ENCODE results near the gene TXK.

TXK gene

DNA sequence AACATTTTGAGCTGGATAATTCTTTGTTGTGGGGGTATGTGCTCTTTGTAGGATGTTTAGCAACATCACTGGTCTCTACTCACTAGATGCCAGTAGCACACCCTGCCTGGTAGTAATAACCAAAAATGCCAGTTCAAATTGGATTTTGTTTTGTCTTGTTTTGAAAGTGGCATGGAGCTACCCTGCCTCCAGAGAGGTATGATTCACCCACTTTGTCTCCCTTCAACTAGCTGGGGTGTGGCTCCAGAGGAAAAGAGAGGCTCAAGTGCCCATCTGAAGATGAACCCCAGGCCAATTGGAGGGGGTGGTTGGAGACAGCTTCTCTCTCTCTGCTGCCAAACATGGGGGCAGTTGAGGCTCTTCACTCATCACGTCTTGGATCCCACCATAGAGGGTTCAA lies 83.0 kb downstream of the TXK start:
- no peak for DNase-seq (ENCODE audit: low read depth in 2 of 2)

DNA sequence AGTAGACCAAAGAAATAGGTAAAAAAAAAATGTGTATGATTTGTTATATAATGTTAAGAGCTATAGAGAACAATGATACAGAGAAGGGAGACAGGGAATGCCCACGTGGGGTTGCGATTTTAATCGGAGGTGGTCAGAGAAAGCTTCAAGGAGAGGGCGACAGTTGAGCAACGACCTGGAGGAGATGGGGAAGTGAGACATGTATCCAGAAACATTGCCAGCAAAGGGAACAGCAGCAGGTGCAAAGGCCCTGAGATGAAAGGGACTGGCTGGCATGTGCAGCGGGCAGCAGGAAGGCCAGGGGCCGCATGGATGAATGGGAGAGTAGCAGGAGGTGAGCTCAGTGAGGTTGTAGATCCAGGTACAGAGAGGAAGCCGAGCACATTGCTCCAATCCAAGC lies 84.6 kb downstream of the TXK start:
- DNase-seq (ENCODE audit: low read depth in 2 of 2): no peak

DNA sequence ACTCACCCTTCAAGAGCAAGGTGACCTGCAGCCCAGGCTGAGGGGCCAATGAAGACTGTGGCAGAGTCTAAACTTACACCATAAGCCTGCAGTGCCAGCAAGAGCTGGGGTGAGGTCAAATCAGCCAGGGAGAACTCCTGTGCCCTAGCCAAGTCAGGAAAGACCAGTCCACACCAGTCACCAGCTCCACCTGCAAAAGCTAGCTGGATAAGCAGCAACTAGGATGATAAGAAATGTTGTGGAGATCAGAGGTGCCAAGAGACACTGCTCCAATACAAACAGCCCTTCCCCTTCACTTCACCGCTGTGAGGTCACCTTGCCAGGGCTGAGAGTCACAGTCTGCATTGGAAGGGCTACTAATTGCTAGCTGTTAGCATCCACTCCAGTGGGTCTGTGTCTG lies 86.2 kb downstream of the TXK start:
- DNase-seq (ENCODE audit: low read depth in 2 of 2): no peak

DNA sequence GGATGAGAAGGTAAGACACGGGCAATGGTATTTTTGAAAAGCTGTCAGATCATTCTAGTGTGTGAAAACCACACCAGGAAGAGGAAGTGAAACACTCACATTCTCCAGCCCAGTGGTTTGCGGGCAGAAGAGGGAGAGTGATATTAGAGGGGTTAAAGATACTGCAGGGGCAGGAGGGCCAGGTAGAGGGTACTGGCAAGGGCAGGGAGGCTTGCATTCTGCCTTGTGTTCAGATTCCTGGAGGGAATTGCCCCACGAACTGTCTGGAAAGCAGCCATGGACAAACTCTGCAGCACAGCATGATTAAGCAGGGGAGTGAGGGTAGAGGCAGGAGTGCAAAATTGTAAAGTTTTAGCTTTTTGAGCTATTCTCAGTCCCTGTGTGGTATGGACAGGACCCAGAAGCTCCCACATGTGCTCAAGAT lies 86.6 kb downstream of the TXK start:
- DNase-seq (ENCODE audit: low read depth in 2 of 2): peak in 1 of 2 donors; percentile 21

DNA sequence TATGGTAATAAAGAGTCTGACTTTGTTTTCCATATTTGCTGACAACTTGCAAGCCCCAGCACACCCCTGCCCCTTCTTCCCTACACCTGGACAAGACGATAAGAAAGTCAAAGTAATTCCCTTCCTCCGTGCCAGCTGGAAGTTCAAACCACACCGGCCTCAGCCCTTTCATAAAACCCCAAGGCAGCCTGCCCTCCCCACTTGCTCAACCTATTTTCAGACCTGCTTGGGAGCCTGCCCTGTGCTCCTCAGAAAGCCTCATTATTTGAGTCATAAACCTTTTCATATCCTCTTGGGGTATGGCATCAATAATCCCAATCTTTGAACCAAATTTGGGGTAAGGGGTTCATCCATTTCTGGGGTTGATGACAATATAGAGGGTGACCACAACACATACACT lies 88.0 kb downstream of the TXK start:
- no peak for DNase-seq (ENCODE audit: low read depth in 2 of 2)

DNA sequence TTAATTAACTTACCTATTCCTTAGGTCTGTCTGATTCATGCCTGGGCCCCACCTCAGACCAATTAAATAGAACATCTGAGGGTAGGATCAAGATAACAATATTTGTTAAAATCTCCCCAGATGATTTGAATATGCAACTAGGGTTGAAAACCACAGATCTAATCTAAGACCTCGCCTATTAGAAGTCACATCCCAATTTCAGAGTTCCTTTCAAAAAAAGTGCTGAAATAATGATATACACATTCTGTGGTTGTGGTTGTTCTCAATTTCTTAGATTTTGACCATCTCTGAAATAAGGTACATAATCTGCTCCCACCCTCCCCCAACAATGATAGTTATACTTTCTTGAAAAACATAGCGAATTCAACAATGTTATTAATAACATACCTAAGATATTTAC lies 89.8 kb downstream of the TXK start:
- no peak for DNase-seq (ENCODE audit: low read depth in 2 of 2)

DNA sequence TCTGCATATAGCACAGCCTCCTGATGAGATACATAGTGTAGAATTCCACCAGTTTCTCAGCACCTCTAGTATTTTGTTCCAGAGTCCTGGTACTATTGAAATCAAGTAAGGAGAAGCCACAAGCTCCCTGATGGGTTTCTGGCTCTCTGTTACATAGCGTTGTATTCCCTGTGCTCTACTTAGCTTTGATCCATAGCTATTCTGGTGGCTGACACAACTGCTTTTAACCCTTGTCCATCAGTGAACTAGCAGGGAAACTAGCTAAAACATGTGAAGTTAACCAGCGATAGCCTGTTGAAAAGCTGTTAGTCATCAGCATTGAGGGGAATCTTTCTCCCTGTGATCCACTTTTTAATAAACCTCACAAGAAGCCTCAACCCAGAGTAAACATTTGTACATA lies 90.5 kb downstream of the TXK start:
- no peak for DNase-seq (ENCODE audit: low read depth in 2 of 2)

DNA sequence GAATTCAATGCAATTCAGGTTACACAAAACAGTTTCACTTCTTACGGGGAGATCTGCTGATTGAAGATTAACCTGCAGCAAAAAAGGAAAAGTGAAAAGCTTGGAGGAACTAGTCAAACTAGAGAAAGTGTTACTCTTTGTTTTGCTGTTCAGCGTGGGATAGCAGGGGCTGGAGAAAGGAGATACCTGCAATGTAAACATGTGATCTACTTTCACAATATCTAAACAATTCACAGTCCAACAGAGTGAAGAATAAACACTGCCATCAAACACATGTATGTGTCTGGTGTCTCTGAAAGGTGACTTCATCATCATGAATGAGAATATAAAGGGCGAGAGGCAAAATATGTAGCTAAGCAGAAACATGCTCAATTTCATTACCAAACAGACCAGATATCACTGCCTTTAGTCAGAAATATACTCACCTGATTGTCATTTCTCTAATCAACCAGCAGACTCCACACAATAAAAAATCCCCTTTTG lies 91.0 kb downstream of the TXK start:
- no peak for DNase-seq (ENCODE audit: low read depth in 2 of 2)

DNA sequence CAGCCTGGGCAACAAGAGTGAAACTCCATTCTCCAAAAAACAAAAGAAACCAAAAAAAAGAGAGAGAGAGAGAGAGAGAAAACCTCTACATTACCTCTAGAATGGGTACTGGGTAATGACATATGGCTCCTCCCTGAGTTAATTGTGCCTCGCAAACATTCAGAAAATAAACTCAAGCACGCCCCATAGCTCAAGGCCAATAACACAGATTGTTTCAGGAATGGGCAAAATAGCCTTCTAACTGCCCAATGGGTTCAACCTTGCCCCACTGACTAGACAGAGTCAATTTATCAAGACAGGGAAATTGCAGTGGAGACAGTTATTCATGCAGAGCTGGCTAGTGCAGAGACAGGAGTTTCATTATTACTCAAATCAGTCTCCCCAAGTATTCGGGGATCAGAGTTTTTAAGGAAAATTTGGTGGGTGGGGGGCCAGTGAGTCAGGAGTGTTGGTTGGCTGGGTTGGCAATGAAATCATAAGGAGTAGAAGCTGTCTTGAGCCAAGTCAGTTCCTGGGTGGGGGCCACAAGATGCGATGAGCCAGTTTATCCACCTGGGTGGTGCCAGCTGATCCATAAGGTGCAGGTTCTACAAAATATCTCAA lies 92.4 kb downstream of the TXK start:
- DNase-seq (ENCODE audit: low read depth in 2 of 2): no peak

DNA sequence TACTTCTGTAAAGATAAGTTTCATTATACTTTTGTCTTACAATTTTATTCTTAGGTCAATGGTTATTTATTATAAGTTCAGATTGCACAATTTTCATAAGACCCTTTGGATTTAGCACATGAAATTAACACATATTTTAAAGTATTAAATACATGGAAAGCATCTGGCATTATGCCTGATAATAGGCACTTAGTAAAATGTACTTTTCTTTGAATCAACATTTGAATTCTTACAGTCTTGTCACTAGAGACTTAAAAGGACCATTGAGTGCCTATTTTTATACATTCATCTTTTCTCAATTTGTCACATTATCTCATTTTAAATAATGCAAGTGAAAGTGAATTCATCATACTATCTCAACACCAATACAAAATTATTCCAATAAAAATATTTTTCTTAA lies 94.5 kb downstream of the TXK start:
- no peak for DNase-seq (ENCODE audit: low read depth in 2 of 2)

DNA sequence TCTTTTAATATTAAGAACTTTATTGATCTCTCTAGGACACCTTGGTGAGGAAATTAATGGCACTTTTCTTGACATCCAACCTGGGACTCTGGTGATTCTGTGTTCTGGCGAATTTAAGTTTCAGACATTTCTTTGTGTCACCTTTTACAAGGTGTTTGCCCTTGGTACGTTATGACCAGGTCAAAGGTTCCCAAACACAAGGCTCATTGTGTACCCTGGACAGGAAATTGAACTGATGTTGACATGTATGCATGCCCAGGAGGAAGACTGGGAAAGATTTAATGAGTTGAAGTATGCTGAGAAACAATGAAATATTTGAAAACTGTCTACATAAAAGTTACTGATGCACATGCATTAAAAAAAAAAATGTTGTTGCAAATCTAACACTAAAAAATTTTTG lies 95.4 kb downstream of the TXK start:
- no peak for DNase-seq (ENCODE audit: low read depth in 2 of 2)

DNA sequence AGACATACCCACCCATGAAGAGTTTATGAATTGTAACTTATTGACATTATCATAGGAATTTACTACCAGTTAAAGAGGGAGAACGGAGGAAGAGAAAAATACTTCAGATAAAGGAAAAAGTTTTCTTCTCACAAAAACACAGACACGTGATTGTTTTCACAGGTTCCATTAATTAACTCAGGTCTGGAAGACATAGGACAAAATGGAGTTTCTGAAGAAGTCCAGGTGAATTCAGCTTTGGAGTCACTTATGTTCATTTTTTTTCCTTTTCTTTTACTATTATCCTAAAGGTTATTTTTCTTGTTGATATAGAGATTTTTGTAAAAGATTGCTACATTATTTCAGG lies 97.0 kb downstream of the TXK start:
- no peak for DNase-seq (ENCODE audit: low read depth in 2 of 2)

DNA sequence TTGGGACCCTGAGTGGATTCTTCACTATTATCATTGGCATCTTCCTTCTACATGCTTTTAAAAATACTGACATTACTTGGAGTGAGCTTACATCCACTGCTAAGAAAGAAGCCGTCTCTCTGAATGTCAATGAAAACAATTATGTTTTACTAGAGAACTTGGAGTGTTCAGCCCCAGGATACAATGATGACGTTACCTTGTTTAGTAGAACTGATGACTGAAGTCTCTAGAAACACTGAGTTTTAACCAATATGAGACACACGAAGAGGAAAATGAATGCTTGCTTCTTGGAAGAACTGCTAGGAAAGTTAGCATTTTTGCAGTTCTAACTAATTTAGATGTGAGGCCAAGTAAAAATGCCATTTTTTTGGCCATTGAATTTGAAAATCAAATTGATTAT lies 98.1 kb downstream of the TXK start:
- DNase-seq (ENCODE audit: low read depth in 2 of 2): no peak

DNA sequence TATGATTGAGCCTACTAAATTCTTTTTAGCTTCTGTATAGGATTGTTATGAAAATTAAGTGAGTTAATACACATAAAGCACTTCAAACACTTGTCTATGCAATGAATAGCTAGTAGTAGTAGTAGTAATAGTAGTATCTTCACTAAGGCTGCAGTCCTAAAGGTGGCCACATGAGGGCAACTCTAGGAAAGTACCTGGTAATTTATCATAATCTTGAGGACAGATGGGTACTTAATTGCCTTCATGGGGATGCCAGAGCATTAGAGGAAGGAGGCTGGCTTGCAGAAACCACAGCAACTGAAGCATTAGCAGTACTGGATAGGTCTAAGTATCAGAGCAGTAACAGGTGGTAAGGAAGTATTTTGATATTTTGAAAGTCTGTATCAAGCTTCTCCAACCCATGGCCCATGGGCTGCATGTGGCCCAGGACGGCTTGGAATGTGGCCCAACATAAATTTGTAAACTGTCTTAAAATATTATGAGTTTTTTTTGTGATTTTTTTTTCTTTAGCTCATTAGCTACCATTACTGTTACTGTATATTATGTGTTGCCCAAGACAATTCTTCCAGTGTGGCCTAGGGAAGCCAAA lies 100.1 kb downstream of the TXK start:
- DNase-seq (ENCODE audit: low read depth in 2 of 2): peak in 1 of 2 donors; percentile 42

DNA sequence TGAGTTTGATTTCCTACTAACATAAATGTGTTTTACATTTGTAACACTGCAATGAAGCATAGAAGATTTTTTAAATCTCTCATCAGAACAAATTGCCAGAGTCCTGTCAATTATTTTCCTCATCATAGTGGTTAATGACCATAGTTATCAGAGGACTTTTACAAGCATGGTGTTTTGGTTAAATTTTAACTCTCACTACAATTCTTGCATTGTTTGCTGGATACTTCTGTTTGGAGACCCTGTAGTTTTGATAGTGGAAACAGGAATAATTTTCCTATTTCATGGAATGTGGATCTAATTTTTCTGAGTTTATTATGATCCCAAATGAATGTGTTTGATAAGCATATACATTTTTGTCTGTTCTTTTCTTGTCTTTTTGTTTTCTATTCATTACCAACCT lies 100.6 kb downstream of the TXK start:
- no peak for DNase-seq (ENCODE audit: low read depth in 2 of 2)

DNA sequence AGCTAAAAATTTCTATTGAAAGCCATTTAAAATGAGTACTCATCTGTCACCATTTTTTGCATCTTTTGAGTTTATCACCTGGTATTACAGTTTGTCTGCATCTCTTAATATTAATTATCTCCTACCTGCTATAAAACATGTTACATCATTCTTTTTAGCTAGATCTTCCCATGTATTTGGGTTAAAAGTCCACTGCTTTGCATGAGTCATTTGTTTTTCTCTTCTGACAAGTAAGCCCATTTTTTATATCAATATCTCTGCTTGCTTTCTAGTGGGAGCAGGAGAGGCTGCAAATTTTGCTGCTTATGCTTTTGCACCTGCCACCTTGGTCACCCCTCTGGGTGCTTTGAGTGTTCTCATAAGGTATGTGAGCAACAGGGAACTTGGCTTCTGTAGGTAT lies 101.3 kb downstream of the TXK start:
- no peak for DNase-seq (ENCODE audit: low read depth in 2 of 2)

DNA sequence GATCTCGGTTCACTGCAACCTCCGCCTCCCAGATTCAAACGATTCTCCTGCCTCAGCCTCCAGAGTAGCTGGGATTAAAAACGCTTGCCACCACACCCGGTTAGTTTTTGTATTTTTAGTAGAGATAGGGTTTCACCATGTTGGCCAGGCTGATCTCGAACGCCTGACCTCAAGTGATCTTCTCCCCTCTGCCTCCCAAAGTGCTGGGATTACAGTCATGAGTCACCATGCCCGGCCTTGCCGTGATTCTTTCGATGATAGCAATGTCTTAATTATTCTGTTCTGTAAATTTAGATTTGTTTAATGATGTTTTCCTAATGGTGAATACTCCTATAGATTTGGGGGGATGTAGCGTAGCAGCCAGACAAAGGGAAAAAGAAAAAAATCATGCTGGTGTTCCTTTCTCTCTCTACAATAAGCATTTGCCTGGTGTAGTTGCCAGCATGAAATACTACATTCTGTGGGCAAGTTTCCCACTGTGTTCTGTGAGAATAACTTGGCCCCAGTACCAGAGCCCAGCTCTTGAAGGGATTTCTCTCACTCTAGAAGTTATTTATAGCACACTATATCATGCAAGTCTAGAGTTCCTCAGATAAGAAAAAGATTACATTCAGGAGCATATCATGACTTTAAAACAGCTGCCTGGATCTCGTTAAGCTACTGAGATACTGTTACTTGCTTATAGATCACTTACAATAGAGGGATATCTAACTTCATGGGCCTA lies 102.1 kb downstream of the TXK start:
- no peak for DNase-seq (ENCODE audit: low read depth in 2 of 2)

DNA sequence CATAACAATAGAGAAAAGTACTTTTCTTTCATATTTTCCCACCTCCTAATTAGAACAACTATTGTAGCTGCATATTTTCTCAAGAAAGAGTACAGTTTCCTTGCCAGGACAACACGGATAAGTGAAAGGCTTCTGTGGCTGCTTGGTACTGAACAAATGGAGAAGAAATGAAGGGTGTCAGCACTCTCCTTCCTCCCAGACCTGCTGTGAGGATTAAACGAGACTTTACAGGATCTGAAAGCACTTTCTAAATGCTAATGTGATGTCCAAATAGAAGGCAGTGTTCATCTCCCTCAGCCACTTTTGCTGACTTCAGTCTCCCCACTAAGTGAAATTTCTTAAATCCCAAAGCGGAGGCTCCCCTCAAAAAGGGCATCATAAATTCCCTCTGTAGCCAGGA lies 103.6 kb downstream of the TXK start:
- no peak for DNase-seq (ENCODE audit: low read depth in 2 of 2)

DNA sequence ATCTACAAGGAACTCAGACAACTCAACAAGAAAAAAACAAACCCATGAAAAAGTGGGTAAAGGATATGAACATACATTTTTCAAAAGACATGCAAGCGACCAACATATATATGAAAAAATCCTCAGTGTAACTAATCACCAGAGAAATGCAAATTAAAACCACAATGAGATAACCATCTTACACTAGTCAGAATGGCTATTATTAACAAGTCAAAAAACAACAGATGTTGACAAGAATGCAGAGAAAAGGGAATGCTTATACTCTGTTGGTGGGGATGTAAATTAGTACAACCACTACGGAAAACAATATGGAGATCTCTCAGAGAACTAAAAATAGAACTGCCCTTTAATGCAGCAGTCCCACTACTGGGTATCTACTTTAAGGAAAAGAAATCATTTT lies 105.4 kb downstream of the TXK start:
- no peak for DNase-seq (ENCODE audit: low read depth in 2 of 2)

DNA sequence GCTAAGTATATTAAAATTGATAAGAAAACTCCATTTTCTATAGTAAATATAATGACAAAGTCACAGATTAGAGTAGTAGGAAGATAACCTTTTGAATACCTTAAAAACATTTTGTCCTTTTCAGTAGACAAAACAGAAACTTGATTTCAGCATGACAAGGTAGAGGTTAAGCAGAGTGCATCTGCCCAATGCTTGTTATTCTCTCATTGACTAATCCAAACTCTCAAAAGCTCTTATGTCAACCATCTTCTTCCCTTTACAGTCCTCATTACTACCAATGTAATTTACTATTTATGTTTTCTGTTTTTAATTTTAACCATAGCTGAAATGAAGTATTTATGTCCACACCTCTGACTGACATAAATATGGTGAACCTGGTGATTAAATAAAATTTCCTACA lies 106.4 kb downstream of the TXK start:
- no peak for DNase-seq (ENCODE audit: low read depth in 2 of 2)

DNA sequence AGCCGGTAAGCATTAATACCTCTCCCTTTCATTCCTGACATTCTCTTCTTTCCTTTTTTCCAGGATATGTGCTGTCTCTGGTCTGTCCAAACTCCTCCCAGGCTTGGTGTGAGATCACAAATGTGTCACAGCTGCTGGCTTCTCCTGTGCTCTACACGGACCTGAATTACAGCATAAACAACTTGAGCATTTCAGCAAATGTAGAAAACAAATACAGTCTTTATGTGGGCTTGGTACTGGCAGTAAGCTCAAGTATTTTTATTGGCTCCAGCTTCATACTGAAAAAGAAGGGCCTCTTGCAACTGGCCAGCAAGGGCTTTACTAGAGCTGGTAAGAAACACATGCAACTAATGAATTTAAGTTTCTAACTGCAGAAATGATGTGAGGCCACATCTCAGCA lies 109.0 kb downstream of the TXK start:
- no peak for DNase-seq (ENCODE audit: low read depth in 2 of 2)

DNA sequence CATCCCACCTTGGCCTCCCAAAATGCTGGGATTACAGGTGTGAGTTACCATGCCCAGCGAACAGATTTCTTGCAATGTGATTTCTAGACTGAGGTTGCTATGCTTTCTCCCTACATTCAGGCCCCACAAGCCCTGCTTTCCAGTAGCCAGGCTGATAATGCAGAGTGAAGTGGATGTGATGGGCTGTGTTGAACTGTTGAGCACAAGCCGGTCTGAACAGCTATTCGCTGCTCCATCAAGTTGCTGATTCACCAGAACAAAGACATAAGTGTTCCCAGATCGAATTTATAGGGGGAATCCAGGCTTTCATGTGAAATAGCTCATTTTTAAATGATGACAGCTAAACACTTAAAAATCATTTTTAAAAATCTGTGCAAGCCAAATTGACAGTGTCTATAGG lies 109.5 kb downstream of the TXK start:
- DNase-seq (ENCODE audit: low read depth in 2 of 2): no peak

DNA sequence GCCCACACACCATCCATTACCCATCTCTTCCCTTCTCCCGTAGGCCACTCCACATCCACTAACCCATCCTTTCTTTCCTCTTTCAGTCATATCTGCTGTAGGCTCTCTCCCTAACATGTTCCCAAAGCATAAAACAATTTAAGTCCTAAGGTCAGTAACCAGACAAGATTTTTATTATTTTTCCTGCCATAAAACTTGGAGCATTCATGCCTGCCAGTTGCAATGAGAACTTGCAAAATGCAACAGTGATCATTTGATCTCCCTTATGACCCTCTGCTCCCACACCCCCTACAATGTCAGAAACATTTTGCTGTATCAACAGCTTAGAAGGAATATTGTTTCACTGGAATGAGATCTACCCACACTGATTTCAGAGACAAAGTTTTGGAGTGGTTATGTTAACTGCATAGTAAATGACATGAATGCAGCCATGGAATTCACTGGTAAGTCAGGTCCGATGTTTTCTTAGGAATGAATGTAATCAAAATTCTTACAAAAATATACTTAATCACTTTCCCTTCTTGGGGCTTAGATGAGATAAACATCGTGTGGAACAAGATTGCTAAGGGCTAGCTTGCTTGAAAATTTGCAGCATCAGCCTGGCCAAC lies 111.8 kb downstream of the TXK start:
- DNase-seq (ENCODE audit: low read depth in 2 of 2): no peak

Data from stimulated activated CD4-positive, alpha-beta T cell treated with anti-CD3 and anti-CD28 coated beads, Interleukin-1b, Interleukin-23, amount 100 ng/mL, for 1 hour (primary cell).